ENCODE measurements around the gene OSBPL6.
"Not testable (repeated sequence)": the region's sequence is repeated elsewhere in the genome, so short reads cannot be mapped to it uniquely, and the experiment has no call there.

Gene OSBPL6

DNA sequence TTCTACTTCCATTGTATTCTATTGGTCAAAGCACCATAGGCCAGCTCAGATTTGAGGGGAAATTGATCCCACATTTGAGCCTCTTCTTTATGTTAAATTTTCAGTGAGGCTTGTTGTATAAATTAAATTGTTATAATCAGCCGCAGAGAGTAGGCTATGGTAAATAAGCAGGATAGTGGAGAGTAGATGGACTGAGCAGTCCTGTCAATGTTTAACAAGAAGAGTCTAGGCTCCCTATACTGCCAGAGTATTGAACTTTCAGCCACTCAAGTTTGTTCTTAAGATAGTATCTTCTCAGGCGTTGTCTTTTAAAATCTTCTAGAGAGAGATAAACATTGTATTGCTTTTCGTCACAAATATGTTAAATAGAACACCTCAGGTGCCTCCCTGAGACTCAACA, 155.7 kb downstream of the OSBPL6 start:
- DNase-seq (ENCODE audit: low read depth): no peak

DNA sequence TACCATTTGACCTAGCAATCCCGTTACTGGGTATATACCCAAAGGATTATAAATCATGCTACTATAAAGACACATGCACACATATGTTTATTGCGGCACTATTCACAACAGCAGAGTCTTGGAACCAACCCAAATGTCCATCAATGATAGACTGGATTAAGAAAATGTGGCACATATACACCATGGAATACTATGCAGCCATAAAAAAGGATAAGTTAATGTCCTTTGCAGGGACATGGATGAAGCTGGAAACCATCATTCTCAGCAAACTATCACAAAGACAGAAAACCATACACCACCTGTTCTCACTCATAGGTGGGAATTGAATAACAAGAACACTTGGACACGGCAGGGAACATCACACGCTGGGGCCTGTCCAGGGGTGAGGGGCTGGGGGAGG, 163.4 kb downstream of the OSBPL6 start:
- DNase-seq (ENCODE audit: low read depth): not testable (repeated sequence)

DNA sequence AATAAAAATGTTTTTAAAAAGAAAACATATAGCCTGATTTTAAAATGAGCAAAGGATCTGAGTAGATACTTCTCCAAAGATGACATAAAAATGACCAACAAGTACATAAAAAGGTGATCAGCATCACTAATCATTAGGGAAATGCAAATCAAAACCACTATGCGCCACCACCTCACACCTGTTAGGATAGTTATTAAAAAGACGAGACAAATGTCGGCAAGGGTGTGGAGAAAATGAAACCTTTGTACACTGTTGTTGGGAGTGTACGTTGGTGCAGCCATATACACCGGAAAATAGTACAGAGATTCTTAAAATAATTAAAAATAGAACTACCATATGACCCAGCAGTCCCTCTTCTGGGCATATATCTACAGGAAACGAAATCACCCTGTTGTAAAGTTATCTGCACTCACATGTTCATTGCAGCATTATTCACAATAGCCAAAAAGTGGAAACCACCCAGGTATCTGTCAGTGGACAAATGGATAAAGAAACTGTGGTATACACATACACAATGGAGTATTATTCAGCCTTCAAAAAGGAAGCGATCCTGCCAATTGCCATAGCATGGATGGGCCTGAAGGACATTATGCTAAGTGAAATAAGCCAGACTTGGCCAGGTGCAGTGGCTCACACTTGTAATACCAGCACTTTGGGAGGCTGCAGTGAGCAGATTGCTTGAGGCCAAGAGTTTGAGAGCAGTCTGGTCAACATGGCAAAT, 165.0 kb downstream of the OSBPL6 start:
- no peak for DNase-seq (ENCODE audit: low read depth)

DNA sequence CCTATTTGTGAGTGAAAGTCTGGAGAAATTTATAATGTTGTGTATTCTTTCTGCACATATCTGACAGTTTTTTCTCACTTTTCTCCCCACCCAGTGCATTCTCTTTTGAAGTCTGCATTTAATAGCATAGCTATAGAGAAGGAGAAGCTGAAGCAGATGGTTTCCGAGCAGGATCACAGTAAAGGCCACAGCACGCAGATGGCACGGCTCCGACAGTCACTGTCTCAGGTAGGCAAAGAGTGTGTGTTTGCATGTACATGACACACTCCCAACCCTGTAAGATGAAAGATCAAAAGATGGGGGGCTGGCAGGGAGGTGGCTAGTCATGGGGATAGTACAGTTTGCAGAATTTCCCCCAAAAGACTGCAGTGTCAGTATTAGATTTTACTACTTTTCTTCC, 167.3 kb downstream of the OSBPL6 start:
- DNase-seq (ENCODE audit: low read depth): no peak

DNA sequence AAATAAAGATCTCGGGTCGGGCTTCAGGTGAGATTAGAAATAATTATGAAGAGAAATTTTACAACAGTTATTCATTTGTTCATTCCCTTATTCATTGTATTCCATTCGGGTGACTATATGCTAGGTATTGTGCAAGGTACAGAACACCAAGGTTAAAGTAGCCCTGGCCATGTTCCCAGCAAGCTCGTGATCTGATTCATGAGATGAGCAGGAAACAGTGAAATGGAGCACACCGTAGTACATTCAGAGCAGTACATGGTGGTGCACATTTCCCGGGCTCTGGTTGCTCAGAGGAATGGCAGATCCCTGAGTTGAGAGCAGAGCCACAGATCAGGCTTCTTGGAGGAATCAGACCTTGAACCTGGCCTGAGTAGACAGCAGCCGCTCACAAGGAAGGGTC, 168.9 kb downstream of the OSBPL6 start:
- DNase-seq (ENCODE audit: low read depth): no peak

DNA sequence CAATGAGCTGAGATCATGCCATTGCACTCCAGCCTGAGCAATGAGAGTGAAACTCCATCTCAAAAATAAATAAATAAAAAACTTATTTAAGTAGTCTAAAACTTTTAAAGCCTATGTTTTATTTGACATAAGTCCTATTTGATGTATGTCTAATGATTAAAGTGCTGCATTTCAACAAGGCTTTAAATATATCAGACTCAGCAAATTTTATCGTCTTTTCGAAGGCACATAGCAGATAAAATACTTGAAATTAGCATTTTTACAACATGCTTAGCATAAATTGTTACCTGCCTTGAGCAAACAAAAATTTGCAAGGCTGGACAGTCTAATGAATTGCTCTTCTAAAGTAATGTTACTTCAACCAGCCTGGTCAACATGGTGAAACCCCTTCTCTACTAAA, 170.8 kb downstream of the OSBPL6 start:
- DNase-seq (ENCODE audit: low read depth): no peak

DNA sequence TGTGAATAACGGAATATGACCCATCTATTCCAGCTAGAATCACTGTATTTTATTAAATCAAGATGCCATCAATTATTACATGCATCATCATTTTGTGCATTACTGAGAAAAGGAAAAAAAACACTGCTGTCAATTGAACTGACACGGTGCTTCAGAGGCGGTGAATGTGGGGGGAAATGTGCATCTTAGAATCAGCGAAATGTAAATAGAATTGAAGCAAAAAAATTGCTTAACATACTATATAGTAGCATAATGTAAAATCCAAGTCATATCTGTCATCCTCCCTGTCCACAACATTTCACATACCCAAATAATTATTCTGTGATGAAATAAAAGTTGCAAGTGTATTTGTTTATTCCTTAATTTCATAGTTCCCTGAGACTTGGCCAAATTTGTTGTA, 172.1 kb downstream of the OSBPL6 start:
- no peak for DNase-seq (ENCODE audit: low read depth)

DNA sequence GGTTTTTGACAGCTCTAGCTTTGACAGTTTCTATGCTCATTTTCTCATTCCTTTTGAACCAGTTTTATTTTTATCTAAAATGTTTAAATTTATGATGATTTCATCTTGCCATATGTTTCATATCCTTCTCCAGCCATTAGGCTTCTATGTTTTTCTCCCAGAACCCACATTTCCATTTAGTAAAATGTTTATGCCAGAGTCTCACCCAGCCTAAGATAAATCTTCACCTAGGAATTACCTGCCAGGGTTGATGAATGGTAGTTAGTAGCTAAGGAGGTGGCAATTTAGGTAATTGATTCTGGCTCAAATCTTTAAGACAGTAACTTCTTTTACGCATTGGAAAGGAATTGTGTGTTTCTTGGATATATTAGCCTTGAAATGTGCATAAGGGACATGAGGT, 173.0 kb downstream of the OSBPL6 start:
- DNase-seq (ENCODE audit: low read depth): no peak

DNA sequence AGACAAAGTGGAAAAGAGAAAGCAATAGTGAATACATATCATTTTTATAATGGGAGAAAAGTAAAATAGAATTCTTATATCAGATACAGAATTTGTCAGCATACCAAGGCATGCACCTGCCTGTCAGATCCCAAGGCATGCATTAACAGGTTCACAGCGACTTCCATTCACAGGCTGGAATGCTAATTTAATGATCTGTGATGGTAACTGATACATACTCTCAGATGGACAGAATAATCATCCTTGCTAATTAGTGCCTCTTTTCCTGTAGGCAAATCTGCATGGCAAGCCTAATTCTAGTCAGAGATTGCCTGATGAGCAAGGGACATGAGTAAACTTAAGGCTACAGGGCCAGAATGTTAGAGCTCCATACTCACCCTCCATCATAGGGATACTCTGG, 180.6 kb downstream of the OSBPL6 start:
- DNase-seq (ENCODE audit: low read depth): no peak

DNA sequence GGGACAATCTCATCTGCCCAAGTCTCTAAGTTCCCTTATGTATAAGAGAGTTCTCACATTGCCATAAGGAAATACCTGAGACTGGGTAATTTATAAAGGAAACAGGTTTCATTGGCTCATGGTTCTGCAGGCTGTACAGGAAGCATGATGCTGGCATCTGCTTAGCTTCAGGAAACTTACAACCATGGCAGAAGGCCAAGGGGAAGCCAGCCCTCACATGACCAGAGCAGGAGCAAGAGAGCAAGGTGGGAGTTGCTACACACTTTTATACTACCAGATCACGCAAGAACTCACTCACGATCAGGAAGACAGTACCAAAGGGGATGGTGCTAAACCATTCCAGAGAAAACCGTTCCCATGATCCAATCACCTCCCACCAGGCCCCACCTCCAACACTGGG, 182.7 kb downstream of the OSBPL6 start:
- DNase-seq (ENCODE audit: low read depth): no peak

DNA sequence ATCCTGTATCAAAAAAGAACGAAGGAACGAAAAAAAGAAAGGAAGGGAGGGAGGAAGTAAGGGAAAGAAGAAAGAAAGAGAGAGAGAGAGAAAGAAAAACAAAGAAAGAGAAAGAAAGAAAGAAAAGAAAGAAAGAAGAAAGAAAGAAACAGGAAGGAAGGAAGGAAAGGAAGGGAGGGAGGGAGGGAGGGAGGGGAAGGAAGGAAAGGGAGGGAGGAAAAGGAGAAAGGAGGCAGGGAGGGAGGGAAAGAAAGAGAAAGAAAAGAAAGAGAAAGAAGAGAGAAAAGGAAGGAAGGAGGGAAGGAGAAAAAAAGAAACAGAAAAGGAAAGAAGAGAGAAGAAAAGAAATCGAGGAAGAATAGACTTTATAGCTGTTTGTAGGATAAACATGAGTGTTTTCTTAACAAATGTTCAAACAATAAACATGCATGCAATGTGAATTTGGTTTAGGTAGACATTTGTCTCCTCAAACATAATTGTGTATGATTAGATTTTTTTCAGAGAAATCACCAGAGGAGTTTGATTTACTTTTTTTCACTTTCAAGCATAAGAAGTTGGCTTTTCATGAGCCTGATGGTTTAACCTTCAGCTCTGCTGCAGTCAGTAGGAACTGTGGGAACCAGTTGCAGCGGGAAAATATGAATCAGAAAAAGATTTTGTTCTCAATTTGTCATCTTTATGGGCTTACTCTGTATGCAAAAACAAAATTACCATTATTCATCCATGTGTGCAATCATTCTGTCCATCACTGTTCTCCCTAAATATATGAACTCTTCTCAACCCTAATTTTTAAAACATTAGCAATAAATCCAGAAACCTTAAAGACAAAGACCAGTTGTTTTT, 185.1 kb downstream of the OSBPL6 start:
- DNase-seq (ENCODE audit: low read depth): no peak

DNA sequence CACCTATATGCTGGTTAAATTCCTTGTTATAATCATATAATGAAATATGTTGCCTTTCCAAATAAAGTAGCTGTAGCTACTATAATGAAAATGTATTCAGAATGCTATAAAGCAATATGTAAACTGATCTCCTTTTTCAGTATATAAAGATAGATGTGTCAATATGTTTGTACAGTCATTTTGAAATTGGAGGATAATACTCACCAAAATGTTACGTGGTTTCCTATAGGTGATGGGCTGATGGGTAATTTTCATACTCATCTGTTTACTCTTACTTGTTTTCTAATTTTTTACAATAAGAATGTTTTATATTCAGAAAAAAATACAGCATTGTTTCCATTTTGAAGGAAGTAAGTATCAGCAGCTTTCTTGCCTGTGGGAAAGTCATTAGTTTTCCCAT, 186.5 kb downstream of the OSBPL6 start:
- DNase-seq (ENCODE audit: low read depth): no peak

DNA sequence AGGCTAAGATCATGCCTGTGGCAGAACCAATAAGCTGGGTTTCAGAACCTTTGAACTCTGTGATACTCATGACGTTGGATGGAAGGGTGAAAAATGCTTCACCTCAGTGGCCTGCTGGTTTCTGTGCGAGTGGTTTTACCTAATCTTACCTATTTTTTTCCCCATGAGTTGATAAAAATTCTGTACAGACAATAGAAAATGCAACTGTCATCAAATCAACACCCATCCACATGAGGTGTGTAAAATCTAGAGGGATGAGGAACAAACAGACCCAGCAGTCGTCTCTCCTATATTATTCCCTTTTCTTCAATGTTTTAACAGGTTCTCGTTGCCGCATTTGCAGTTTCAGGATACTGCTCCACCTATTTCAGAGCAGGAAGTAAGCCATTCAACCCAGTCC, 189.4 kb downstream of the OSBPL6 start:
- no peak for DNase-seq (ENCODE audit: low read depth)

DNA sequence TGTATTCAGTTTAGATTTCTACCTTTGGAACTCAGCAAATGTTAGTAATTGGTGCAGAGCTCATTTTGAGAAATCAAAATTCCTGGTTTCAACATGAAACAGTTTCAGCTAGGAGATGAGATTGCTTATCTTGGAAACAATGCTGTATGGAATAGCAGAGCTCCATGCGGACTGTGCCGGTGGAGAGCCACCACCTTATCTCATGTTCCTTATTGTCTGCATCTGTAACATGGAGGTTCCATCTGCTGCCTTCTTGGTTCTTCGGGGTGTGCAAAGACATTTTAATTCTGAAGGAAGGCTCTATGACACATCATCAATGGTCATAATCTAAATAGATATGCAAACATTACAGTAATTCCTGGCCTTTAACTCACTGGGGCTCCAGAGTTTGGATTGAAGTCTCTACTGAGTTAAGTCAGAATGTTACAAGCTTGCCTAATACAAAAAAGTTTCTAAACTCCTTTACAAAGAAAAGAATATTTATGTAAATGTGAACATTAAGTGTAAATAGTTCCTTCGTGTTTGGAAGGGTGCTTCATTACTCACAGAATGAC, 191.4 kb downstream of the OSBPL6 start:
- DNase-seq (ENCODE audit: low read depth): no peak

DNA sequence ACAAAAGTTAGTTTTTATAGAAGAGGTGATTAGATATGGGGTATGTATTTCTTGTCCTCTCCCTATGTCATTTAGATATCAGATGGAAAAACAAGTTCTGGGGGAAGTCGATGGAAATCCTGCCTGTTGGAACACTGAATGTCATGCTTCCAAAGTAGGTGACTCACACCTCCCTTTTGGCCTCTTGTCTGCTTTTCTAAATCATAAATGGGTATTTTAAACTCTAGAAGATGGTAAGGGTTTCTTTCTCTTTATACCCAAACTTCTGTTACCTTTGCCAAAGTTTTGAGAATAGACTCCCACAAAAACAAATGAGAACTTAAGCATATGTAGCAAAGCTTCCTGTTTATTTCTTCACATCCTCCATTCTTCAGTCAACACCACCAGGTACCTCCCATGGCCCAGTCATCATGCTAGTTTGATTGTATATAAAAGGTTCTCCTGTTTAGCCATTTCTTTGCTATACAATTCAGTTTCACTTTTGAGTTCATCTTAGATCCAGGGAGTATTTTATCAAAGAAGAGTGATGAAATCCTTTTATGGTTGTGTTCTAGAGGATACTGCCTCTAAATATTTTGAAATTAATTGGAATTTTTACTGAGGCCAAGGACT, 192.8 kb downstream of the OSBPL6 start:
- DNase-seq (ENCODE audit: low read depth): no peak

DNA sequence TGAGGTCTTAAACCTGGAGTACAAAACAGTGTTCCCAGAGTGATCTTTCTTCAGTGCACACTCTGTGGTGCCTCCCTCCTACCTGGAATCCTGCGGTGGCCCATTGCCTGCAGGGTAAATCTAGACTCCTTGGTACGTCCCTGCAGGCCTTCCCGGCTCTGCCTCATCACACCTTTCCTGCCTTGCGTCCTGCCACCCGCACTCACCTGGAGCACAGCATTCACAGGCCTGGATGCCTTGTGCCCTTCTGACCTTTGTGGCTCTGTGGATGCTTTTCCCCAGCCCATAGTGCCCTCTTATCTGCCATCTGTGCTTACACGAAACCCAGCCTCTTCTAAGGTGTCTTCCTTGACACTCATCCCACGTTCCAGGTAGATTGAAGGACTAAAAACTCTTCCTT, 194.0 kb downstream of the OSBPL6 start:
- DNase-seq (ENCODE audit: low read depth): no peak

DNA sequence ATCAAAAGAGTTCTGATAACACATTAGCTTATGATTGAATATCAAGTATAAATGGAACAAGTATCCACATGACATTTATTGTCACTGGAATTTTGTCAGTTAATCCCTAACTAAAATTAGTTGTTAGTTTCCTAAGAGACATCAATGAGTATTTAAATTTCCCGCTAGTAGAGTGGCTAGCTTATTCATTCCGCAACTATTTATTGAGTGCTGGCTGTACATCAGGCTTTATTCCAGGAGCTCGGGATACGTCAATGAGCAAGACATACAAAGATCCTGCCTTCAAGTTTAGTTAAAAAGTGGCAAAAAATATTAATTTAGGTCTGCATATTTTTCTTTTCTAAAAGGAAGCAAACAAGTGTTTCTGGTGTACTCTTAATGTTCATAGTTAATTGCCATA, 197.4 kb downstream of the OSBPL6 start:
- DNase-seq (ENCODE audit: low read depth): no peak

DNA sequence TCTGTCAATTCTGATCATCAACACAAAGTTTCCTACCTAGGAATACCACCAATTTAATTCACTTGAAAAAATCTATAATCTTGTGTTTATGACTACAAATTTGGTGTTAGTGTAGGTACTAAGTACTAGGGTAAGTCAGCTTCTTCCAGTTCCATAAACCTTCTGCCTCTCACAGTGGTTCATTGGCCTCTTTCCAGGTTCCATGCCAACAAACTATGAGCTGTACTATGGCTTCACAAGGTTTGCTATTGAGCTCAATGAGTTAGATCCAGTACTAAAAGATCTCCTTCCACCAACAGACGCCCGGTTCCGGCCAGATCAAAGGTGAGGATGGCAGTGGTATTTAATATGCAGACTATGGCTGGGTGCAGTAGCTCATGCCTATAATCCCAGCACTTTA, 197.9 kb downstream of the OSBPL6 start:
- peak; percentile 25 for DNase-seq (ENCODE audit: low read depth)

DNA sequence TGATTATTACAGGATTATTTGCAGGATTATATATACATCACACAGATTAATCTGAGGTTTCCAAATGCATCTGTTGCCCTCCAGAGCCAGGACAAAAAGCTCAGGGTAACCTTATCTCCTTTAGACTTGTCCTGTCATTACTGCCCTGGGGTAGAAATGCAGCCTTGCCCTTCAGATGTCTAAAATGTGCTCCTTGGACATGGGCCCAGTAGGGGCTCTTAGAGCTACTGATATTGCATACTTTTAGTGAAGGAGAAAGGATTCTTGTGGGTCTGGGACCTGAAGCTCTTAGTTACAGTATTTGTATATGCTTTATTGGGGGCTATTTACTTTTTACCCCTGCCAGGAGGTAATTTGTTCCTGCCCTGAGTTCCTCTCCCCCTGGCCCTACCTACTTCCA, 200.5 kb downstream of the OSBPL6 start:
- DNase-seq (ENCODE audit: low read depth): no peak

DNA sequence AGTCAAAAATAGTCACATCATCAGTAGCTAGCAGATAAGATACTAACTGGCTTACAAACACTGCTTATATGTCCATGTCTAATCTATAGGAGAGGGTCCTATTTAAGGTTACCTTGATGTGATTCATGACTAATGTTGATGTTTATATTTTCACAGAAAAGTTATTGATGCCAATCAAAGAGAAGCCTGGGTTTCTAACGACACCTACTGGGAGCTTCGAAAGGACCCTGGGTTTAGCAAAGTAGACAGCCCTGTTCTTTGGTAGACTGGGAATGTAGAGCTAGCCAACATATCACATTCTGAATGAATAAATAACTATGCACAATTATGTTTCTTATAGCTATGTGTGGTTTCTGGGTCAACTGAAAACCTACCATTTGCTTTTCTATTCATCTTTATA, 201.0 kb downstream of the OSBPL6 start:
- DNase-seq (ENCODE audit: low read depth): no peak

DNA sequence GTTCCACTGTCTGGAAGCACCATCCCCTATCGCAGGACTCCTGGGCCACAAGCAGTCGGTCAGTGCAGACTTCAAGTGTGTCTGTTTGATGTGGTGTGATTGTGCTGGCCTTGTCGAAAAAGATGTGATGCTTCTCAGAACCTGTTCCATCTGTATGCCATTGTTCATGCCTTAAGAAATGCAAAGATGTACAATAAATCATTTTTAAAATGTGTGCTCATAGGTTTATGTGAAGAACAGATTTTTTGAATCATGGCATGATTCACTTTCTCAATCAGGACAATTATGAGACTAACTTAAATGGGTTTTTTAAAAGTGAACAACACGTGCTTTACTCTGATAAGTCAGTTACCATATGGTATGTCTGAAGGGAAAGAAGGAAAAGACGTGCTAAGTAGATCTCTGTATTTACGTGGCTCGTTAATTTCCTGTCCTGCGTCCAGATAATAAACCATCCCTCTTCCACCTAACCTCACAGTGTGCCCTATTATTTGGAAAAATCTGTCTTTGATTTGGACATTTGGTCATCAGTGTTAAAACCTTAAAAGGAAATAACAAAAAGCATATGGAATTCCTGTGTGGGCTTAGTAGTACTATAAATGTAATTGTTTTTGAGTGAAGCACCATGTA, 201.7 kb downstream of the OSBPL6 start:
- no peak for DNase-seq (ENCODE audit: low read depth)

DNA sequence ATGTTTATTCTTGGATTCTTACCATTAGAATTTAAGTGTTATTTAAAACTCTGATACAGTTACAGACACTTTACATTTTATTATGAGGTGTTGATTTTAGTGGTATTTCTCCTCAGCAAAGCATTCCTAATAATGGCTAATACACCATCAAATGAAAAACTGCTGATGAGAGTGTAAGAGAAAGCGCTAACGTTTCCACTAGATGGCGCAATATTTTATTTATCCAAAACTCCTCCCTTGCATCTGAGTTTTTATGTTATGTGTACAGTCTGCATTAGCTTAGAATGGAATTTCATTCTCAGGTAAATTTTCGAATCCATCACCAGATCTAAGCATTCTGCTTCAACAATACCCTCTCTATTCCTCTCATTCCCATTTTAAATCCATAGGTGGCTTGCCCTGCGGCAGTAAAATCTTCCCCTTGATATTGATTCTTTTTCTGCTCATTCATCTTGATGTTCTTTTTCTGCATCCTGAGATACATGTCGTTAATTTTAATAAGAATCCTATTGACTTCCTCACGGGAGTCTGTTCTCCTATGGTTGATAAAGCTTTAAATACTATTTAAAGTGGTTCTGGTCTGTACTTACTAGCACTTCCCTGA, 202.8 kb downstream of the OSBPL6 start:
- peak; percentile 35 for DNase-seq (ENCODE audit: low read depth)

Measured in fibroblast of gingiva (primary cell).